Activated CD8-positive, alpha-beta T cell treated with anti-CD3 and anti-CD28 coated beads for 36 hours (primary cell): Measurements from ENCODE around the gene RNF207. TPM values are rescaled to one million over a fixed set of nuclear protein-coding genes. Genes with fewer than 3 reads are reported as not detected.
A peak's percentile ranks its signal among the peaks of the same experiment; 100 is the strongest.

ENCODE experiments used
- ATAC-seq: fragments of 200-7000 bp; cut with Tn5 transposase; one replicate; pipeline ENCODE4 v1.10.0; 2021; ENCODE audit warnings: mild to moderate bottlenecking, moderate library complexity
- CTCF ChIA-PET: fragments of 350-600 bp; sonication (Branson Sonifier 250); formaldehyde crosslinking; loops from one replicate; lab custom pipeline; 2021; ENCODE audit warnings: antibody characterized with exemption; lab: Charles Lee
- POLR2A ChIA-PET: fragments of 350-600 bp; sonication (Branson Sonifier 250); formaldehyde crosslinking; loops from one replicate; lab custom pipeline; 2021; ENCODE audit warnings: antibody characterized with exemption; lab: Charles Lee
- DNase-seq: peaks from one replicate; pipeline ENCODE4 v3.0.0-alpha.2; 2020
- H3K27ac Mint-ChIP-seq: one replicate; pipeline ENCODE4 v1.8.0; 2021; ENCODE audit warnings: mild to moderate bottlenecking, mixed read lengths
- H3K27me3 Mint-ChIP-seq: one replicate; pipeline ENCODE4 v1.8.0; 2021; ENCODE audit warnings: mixed read lengths
- H3K36me3 Mint-ChIP-seq: one replicate; pipeline ENCODE4 v1.8.0; 2021; ENCODE audit warnings: low read depth, mixed read lengths
- H3K4me1 Mint-ChIP-seq: one replicate; pipeline ENCODE4 v1.8.0; 2021; ENCODE audit warnings: low read depth, mixed read lengths
- H3K4me3 Mint-ChIP-seq: one replicate; pipeline ENCODE4 v1.8.0; 2021; ENCODE audit warnings: mild to moderate bottlenecking, moderate library complexity, mixed read lengths
- H3K9me3 Mint-ChIP-seq: one replicate; pipeline ENCODE4 v1.8.0; 2021; ENCODE audit warnings: mixed read lengths
- CTCF ChIP-seq: fragments of 200-600 bp; IDR thresholded peaks from one replicate; pipeline ENCODE4 v1.8.0; 2022; ENCODE audit warnings: antibody characterized with exemption, mild to moderate bottlenecking
- intact Hi-C: fragments of 100-400 bp; cut with micrococcal nuclease; formaldehyde crosslinking; loops from one replicate; pipeline ENCODE4 v1.10.0; 2022
- total RNA-seq, 2 experiments: library from RNA; stranded (reverse); gene quantifications; one replicate each; pipeline ENCODE4 v1.2.3, GENCODE V29; 2021

The RNF207 gene
- total RNA-seq, 2 experiments from 2014 or later: 4.9 to 9.9 TPM

- Mint-ChIP-seq H3K4me3 (no peak overlapping the region), H3K27me3 (peaks cover 42% of the 10 kb centered on the region), H3K4me1 (peaks cover 27% of the 10 kb centered on the region), H3K9me3 (no peaks in the 10 kb centered on the region), H3K36me3 (peaks cover 5% of the 10 kb centered on the region), H3K27ac (no peak overlapping the region)
- ATAC-seq: no peak
- intact Hi-C loops: no loop called here
- CTCF ChIA-PET: no interaction called here
- DNase-seq: no peak
- POLR2A ChIA-PET: no interaction called here
- no peak for TF ChIP-seq CTCF
Observed at GRCh38 chr1:6179564-6180175, 26.2 kb upstream of the RNF207 start.

GRCh38 chr1:6180268-6180706 is 25.6 kb upstream of the RNF207 start, which contains the start of gene CHD5:
Gene CHD5 (minus strand): TSS chr1:6180321. CDS start chr1:6180023, 298 bp downstream.
- Mint-ChIP-seq H3K27me3 (peaks cover 42% of the 10 kb centered on the region), H3K4me1 (peaks cover 33% of the 10 kb centered on the region), H3K36me3 (peaks cover 11% of the 10 kb centered on the region), H3K27ac (no peak within 1 kb of the TSS), H3K4me3 (peak within 1 kb of the TSS; percentile 1), H3K9me3 (no peaks in the 10 kb centered on the region)
- peak; percentile 26 for ATAC-seq
- no peak for TF ChIP-seq CTCF
- POLR2A ChIA-PET: interaction anchor here (1.0 kb wide), 1 partner anchor 10 kb away, joined by 3 read pairs; no protein-coding TSS in a partner anchor
- peak; percentile 32 for DNase-seq
- intact Hi-C loops: no loop called here
- CTCF ChIA-PET: no interaction called here

- ChIA-PET POLR2A (interaction anchor here (1.0 kb wide), 1 partner anchor 10 kb away, joined by 3 read pairs; no protein-coding TSS in a partner anchor), CTCF (no interaction called here)
- Mint-ChIP-seq H3K27me3 (peaks cover 42% of the 10 kb centered on the region), H3K4me3 (peak overlapping the region; percentile 1), H3K27ac (no peak overlapping the region), H3K4me1 (peaks cover 38% of the 10 kb centered on the region), H3K9me3 (no peaks in the 10 kb centered on the region), H3K36me3 (peaks cover 16% of the 10 kb centered on the region)
- intact Hi-C loops: no loop called here
- no peak for TF ChIP-seq CTCF
- DNase-seq (peak; percentile 13), ATAC-seq (peak; percentile 34)
Observed at GRCh38 chr1:6180707-6181311, 25.1 kb upstream of the RNF207 start.

GRCh38 chr1:6181347-6181770 is 24.6 kb upstream of the RNF207 start:
- peak overlapping the region; percentile 1 for H3K4me3 Mint-ChIP-seq
- intact Hi-C loops: no loop called here
- DNase-seq (no peak), ATAC-seq (no peak)
- no peaks in the 10 kb centered on the region for H3K9me3 Mint-ChIP-seq
- H3K27me3 Mint-ChIP-seq: peaks cover 41% of the 10 kb centered on the region
- TF ChIP-seq CTCF: no peak
- peaks cover 20% of the 10 kb centered on the region for H3K36me3 Mint-ChIP-seq
- ChIA-PET POLR2A (interaction anchor here (1.0 kb wide), 1 partner anchor 9 kb away, joined by 3 read pairs; no protein-coding TSS in a partner anchor), CTCF (no interaction called here)
- no peak overlapping the region for H3K27ac Mint-ChIP-seq
- H3K4me1 Mint-ChIP-seq: peaks cover 42% of the 10 kb centered on the region

GRCh38 chr1:6183520-6183989 is 22.4 kb upstream of the RNF207 start:
- POLR2A ChIA-PET: interaction anchor here (0.6 to 3.8 kb wide), 3 partner anchors 15 to 153 kb away, joined by 3 to 21 read pairs (median 3); partner anchors contain the start of gene RPL22
- no peak for DNase-seq
- Mint-ChIP-seq H3K9me3 (no peaks in the 10 kb centered on the region), H3K4me3 (no peak overlapping the region), H3K36me3 (peaks cover 34% of the 10 kb centered on the region), H3K27me3 (peaks cover 20% of the 10 kb centered on the region), H3K4me1 (peaks cover 49% of the 10 kb centered on the region), H3K27ac (peak overlapping the region; percentile 40)
- no peak for ATAC-seq
- no peak for TF ChIP-seq CTCF
- CTCF ChIA-PET: interaction anchor here (1.3 to 1.5 kb wide), 2 partner anchors 9 to 14 kb away, joined by 3 read pairs; no protein-coding TSS in a partner anchor
- intact Hi-C loops: no loop called here
